Esophagus mucosa (tissue), 1 donor: ENCODE results near the gene FRAS1. TPM values are rescaled to one million over a fixed set of nuclear protein-coding genes. Genes with fewer than 3 reads are reported as not detected.

Source experiments
- ATAC-seq: fragments of 200-7000 bp; cut with Tn5 transposase; one replicate; pipeline ENCODE4 v1.9.1; 2020
- total RNA-seq: library from RNA; stranded (reverse); gene quantifications from one replicate; pipeline ENCODE4 v1.2.4, GENCODE V29; 2023
- donor health status: DM: yes; HTN: yes; CAD: no.

FRAS1 gene
- total RNA-seq, 1 donor from 2014 or later, result 2.6 TPM

- peak; percentile 43 for ATAC-seq
These were observed 315.3 kb downstream of the FRAS1 start for GRCh38 chr4:78372355-78372988.

- no peak for ATAC-seq
These were observed 320.4 kb downstream of the FRAS1 start for GRCh38 chr4:78377555-78377954.

- no peak for ATAC-seq
These were observed 321.9 kb downstream of the FRAS1 start for GRCh38 chr4:78379040-78379439.

- no peak for ATAC-seq
These were observed 323.0 kb downstream of the FRAS1 start for GRCh38 chr4:78379991-78380729.

GRCh38 chr4:78386679-78387078, 329.6 kb downstream of the FRAS1 start:
- no peak for ATAC-seq

- ATAC-seq, result no peak
These were observed 338.5 kb downstream of the FRAS1 start for GRCh38 chr4:78395642-78396041.

GRCh38 chr4:78396613-78397291, 339.6 kb downstream of the FRAS1 start:
- no peak for ATAC-seq

GRCh38 chr4:78397292-78397630, 340.1 kb downstream of the FRAS1 start:
- ATAC-seq, result no peak

- no peak for ATAC-seq
These were observed 352.6 kb downstream of the FRAS1 start for GRCh38 chr4:78409612-78410202.

GRCh38 chr4:78410225-78410624, 353.1 kb downstream of the FRAS1 start:
- no peak for ATAC-seq

GRCh38 chr4:78410676-78411075, 353.6 kb downstream of the FRAS1 start:
- ATAC-seq, result no peak

- no peak for ATAC-seq
These were observed 357.0 kb downstream of the FRAS1 start for GRCh38 chr4:78414116-78414515.

GRCh38 chr4:78417603-78418002, 360.5 kb downstream of the FRAS1 start:
- ATAC-seq, result peak; percentile 90

GRCh38 chr4:78418406-78418805, 361.3 kb downstream of the FRAS1 start:
- ATAC-seq, result no peak

- ATAC-seq, result no peak
These were observed 366.7 kb downstream of the FRAS1 start for GRCh38 chr4:78423790-78424189.

- no peak for ATAC-seq
These were observed 367.3 kb downstream of the FRAS1 start for GRCh38 chr4:78424461-78424860.

- no peak for ATAC-seq
These were observed 369.8 kb downstream of the FRAS1 start for GRCh38 chr4:78426972-78427371.

- no peak for ATAC-seq
These were observed 371.9 kb downstream of the FRAS1 start for GRCh38 chr4:78428996-78429395.

- peak; percentile 36 for ATAC-seq
These were observed 375.8 kb downstream of the FRAS1 start for GRCh38 chr4:78432896-78433295.

GRCh38 chr4:78437608-78438088, 380.5 kb downstream of the FRAS1 start:
- no peak for ATAC-seq

- no peak for ATAC-seq
These were observed 382.2 kb downstream of the FRAS1 start for GRCh38 chr4:78439328-78439727.

- no peak for ATAC-seq
These were observed 384.6 kb downstream of the FRAS1 start for GRCh38 chr4:78441756-78442155.

GRCh38 chr4:78446619-78447018, 389.5 kb downstream of the FRAS1 start:
- ATAC-seq, result no peak
